H9 (cell line): Measurements from ENCODE around the gene MUL1. TPM values are rescaled to one million over a fixed set of nuclear protein-coding genes. Genes with fewer than 3 reads are reported as not detected.

Source experiments
- DNase-seq: peaks from one replicate; pipeline ENCODE4 v3.0.0-alpha.2; 2017
- H2AFZ ChIP-seq: one replicate; pipeline ENCODE4 v1.6.1; 2013; ENCODE audit warnings: mild to moderate bottlenecking, low read length, control low read depth, moderate library complexity
- H2AK5ac ChIP-seq: 2 replicates; pipeline ENCODE4 v1.6.1; 2013; ENCODE audit warnings: low read length, control low read depth, mixed read lengths; ENCODE audit not compliant: insufficient read length
- H2BK120ac ChIP-seq: one replicate; pipeline ENCODE4 v1.6.1; 2013; ENCODE audit warnings: low read depth, mild to moderate bottlenecking, low read length, control low read depth, inconsistent platforms; ENCODE audit not compliant: poor library complexity, severe bottlenecking
- H2BK12ac ChIP-seq: 2 replicates; pipeline ENCODE4 v1.6.1; 2013; ENCODE audit warnings: low read length, control low read depth, mixed read lengths, low read depth; ENCODE audit not compliant: insufficient read length
- H2BK15ac ChIP-seq: 2 replicates; pipeline ENCODE4 v1.6.1; 2013; ENCODE audit warnings: low read depth, low read length, control low read depth
- H2BK20ac ChIP-seq: one replicate; pipeline ENCODE4 v1.6.1; 2013; ENCODE audit warnings: low read depth, mild to moderate bottlenecking, low read length, control low read depth, inconsistent platforms; ENCODE audit not compliant: poor library complexity, severe bottlenecking
- H2BK5ac ChIP-seq: 2 replicates; pipeline ENCODE4 v1.6.1; 2013; ENCODE audit warnings: low read length, control low read depth, mixed read lengths; ENCODE audit not compliant: insufficient read length
- H3K14ac ChIP-seq: 2 replicates; pipeline ENCODE4 v1.6.1; 2013; ENCODE audit warnings: low read length, control low read depth; ENCODE audit not compliant: insufficient read depth
- H3K18ac ChIP-seq: 2 replicates; pipeline ENCODE4 v1.6.1; 2013; ENCODE audit warnings: low read depth, mild to moderate bottlenecking, mixed read lengths, low read length, control low read depth; ENCODE audit not compliant: insufficient read length
- H3K23ac ChIP-seq: 2 replicates; pipeline ENCODE4 v1.6.1; 2013; ENCODE audit warnings: low read length, control low read depth, mixed read lengths, low read depth; ENCODE audit not compliant: insufficient read length
- H3K23me2 ChIP-seq: 2 replicates; pipeline ENCODE4 v1.6.1; 2013; ENCODE audit warnings: low read depth, mild to moderate bottlenecking, mixed read lengths, low read length, control low read depth; ENCODE audit not compliant: insufficient read length, poor library complexity, severe bottlenecking
- H3K27ac ChIP-seq: 2 replicates; pipeline ENCODE4 v1.5.1; 2013; ENCODE audit warnings: low read length, control low read depth, mixed read lengths, low read depth; ENCODE audit not compliant: insufficient read length
- H3K27me3 ChIP-seq: 2 replicates; pipeline ENCODE4 v1.6.1; 2013; ENCODE audit warnings: low read length, control low read depth, inconsistent platforms; ENCODE audit not compliant: insufficient read depth
- H3K4ac ChIP-seq: 2 replicates; pipeline ENCODE4 v1.6.1; 2013; ENCODE audit warnings: low read depth, mild to moderate bottlenecking, control low read depth, inconsistent platforms, low read length, moderate library complexity
- H3K4me1 ChIP-seq: 2 replicates; pipeline ENCODE4 v1.6.1; 2013; ENCODE audit warnings: low read length, control low read depth, inconsistent platforms; ENCODE audit not compliant: insufficient read depth
- H3K4me2 ChIP-seq: 2 replicates; pipeline ENCODE4 v1.6.1; 2013; ENCODE audit warnings: low read length, control low read depth, mixed read lengths; ENCODE audit not compliant: insufficient read length, insufficient read depth
- H3K56ac ChIP-seq: 2 replicates; pipeline ENCODE4 v1.6.1; 2013; ENCODE audit warnings: low read depth, mild to moderate bottlenecking, mixed read lengths, low read length, control low read depth; ENCODE audit not compliant: insufficient read length
- H3K79me1 ChIP-seq: 2 replicates; pipeline ENCODE4 v1.6.1; 2013; ENCODE audit warnings: low read depth, mild to moderate bottlenecking, moderate library complexity, low read length, control low read depth, inconsistent platforms; ENCODE audit not compliant: insufficient read depth, poor library complexity, severe bottlenecking
- H3K79me2 ChIP-seq: 2 replicates; pipeline ENCODE4 v1.6.1; 2013; ENCODE audit warnings: low read length, control low read depth, inconsistent platforms; ENCODE audit not compliant: insufficient read depth
- H3K9ac ChIP-seq: 2 replicates; pipeline ENCODE4 v1.6.1; 2013; ENCODE audit warnings: low read length, control low read depth, mixed read lengths; ENCODE audit not compliant: insufficient read length; ENCODE audit errors: extremely low read depth
- H3K9me3 ChIP-seq: one replicate; pipeline ENCODE4 v1.6.1; 2013; ENCODE audit warnings: low read depth, low read length, inconsistent platforms; ENCODE audit not compliant: control insufficient read depth
- H3T11ph ChIP-seq: one replicate; pipeline ENCODE4 v1.6.1; 2013; ENCODE audit warnings: mild to moderate bottlenecking, low read length, control low read depth, inconsistent platforms
- H4K20me1 ChIP-seq: one replicate; pipeline ENCODE4 v1.6.1; 2013; ENCODE audit not compliant: control insufficient read depth, insufficient read length, insufficient read depth
- H4K5ac ChIP-seq: 2 replicates; pipeline ENCODE4 v1.6.1; 2013; ENCODE audit warnings: low read depth, mild to moderate bottlenecking, mixed read lengths, low read length, control low read depth; ENCODE audit not compliant: insufficient read length
- H4K8ac ChIP-seq: replicated peaks from 2 replicates; pipeline ENCODE4 v1.6.1; 2013; ENCODE audit warnings: low read length, control low read depth, mixed read lengths, low read depth; ENCODE audit not compliant: insufficient read length
- H4K91ac ChIP-seq: 2 replicates; pipeline ENCODE4 v1.6.1; 2013; ENCODE audit warnings: low read depth, mild to moderate bottlenecking, moderate library complexity, mixed read lengths, low read length, control low read depth; ENCODE audit not compliant: insufficient read length
- H3K27ac Mint-ChIP-seq, 3 experiments: 2 replicates in 2 of 3; 3 replicates in 1 of 3; pipeline ENCODE4 v1.8.0; 2020 to 2021; ENCODE audit warnings: mixed read lengths in 3 of 3, mild to moderate bottlenecking in 1 of 3, moderate library complexity in 1 of 3
- H3K27me3 Mint-ChIP-seq: 2 replicates; pipeline ENCODE4 v1.8.0; 2021; ENCODE audit warnings: low read depth, mild to moderate bottlenecking, moderate library complexity, mixed read lengths
- H3K36me3 Mint-ChIP-seq, 3 experiments: 2 replicates in 2 of 3; 3 replicates in 1 of 3; pipeline ENCODE4 v1.8.0; 2020 to 2021; ENCODE audit warnings: low read depth in 3 of 3, mixed read lengths in 3 of 3; ENCODE audit not compliant: insufficient read depth in 1 of 3
- H3K4me1 Mint-ChIP-seq, 2 experiments: 2 replicates each; pipeline ENCODE4 v1.8.0; 2020; ENCODE audit warnings: mixed read lengths in 2 of 2
- H3K4me3 Mint-ChIP-seq, 2 experiments: 2 replicates in 1 of 2; 3 replicates in 1 of 2; pipeline ENCODE4 v1.8.0; 2020 to 2021; ENCODE audit warnings: mild to moderate bottlenecking in 2 of 2, mixed read lengths in 2 of 2, moderate library complexity in 1 of 2
- H3K9me3 Mint-ChIP-seq, 2 experiments: 2 replicates in 1 of 2; 3 replicates in 1 of 2; pipeline ENCODE4 v1.8.0; 2020; ENCODE audit warnings: mild to moderate bottlenecking in 2 of 2, mixed read lengths in 2 of 2, moderate library complexity in 1 of 2
- WGBS: extraction: QIAGEN DNeasy Blood & Tissue Kit; methylation state at CpG from one replicate; pipeline ENCODE4 v1.1.7; 2013; ENCODE audit warnings: missing lambda C conversion rate, low lambda C conversion rate, mixed read lengths; ENCODE audit not compliant: insufficient read length; ENCODE audit errors: extremely low coverage; 5-methylcytosine and 5-hydroxymethylcytosine counted together
- total RNA-seq: library from RNA; stranded (reverse); gene quantifications from 2 replicates; pipeline ENCODE4 v1.2.1, GENCODE V29; 2021
- TF ChIP-seq, protein P1 (sequence below): fragments of 200-600 bp; sonication (generic); conservative IDR thresholded peaks from 3 replicates; pipeline ENCODE4 v1.8.0; 2021; ENCODE audit warnings: antibody characterized with exemption, mild to moderate bottlenecking

Gene MUL1
- total RNA-seq, 1 experiment from 2014 or later: 27.1 TPM

GRCh38 chr1:20494609-20495311 lies 13.2 kb downstream of the MUL1 start:
- Mint-ChIP-seq H3K27me3 (peaks cover 45% of the 10 kb centered on the region), H3K27ac (no peak overlapping the region), H3K9me3 (no peaks in the 10 kb centered on the region), H3K36me3 (peaks cover 3 to 13% (median 12%) of the 10 kb centered on the region in 3 experiments; a peak in 5 of 7 replicates), H3K4me1 (peaks cover 4 to 5% of the 10 kb centered on the region in 2 experiments), H3K4me3 (no peak overlapping the region)
- no peak overlapping the region for H3K27ac ChIP-seq
- no peak overlapping the region for H2AFZ ChIP-seq
- no peak overlapping the region for H3K4me2 ChIP-seq
- H2BK15ac ChIP-seq: no peak overlapping the region
- no peak for DNase-seq
- no peak overlapping the region for H4K8ac ChIP-seq
- H3K56ac ChIP-seq: no peak overlapping the region
- WGBS: no CpG with 5 or more reads among the region's 5 CpGs
- no peak overlapping the region for H2BK20ac ChIP-seq
- H2BK12ac ChIP-seq: no peak overlapping the region
- H3K27me3 ChIP-seq: no peaks in the 10 kb centered on the region; the same call in 1 of the 2 replicates
- H3K9ac ChIP-seq: no peak overlapping the region
- no peak overlapping the region for H3T11ph ChIP-seq
- no peak overlapping the region for H3K14ac ChIP-seq
- H4K91ac ChIP-seq: no peak overlapping the region
- no peaks in the 10 kb centered on the region for H3K23me2 ChIP-seq
- H2BK120ac ChIP-seq: no peak overlapping the region
- no peak overlapping the region for H4K5ac ChIP-seq
- H3K79me1 ChIP-seq: no peaks in the 10 kb centered on the region
- no peak overlapping the region for H3K18ac ChIP-seq
- no peak overlapping the region for H3K23ac ChIP-seq
- no peaks in the 10 kb centered on the region for H3K9me3 ChIP-seq
- H3K4ac ChIP-seq: no peak overlapping the region
- no peak overlapping the region for H2BK5ac ChIP-seq
- no peaks in the 10 kb centered on the region for H3K79me2 ChIP-seq
- TF ChIP-seq, protein P1, sequence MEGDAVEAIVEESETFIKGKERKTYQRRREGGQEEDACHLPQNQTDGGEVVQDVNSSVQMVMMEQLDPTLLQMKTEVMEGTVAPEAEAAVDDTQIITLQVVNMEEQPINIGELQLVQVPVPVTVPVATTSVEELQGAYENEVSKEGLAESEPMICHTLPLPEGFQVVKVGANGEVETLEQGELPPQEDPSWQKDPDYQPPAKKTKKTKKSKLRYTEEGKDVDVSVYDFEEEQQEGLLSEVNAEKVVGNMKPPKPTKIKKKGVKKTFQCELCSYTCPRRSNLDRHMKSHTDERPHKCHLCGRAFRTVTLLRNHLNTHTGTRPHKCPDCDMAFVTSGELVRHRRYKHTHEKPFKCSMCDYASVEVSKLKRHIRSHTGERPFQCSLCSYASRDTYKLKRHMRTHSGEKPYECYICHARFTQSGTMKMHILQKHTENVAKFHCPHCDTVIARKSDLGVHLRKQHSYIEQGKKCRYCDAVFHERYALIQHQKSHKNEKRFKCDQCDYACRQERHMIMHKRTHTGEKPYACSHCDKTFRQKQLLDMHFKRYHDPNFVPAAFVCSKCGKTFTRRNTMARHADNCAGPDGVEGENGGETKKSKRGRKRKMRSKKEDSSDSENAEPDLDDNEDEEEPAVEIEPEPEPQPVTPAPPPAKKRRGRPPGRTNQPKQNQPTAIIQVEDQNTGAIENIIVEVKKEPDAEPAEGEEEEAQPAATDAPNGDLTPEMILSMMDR: no peak
- no peak overlapping the region for H2AK5ac ChIP-seq
- H3K4me1 ChIP-seq: no peaks in the 10 kb centered on the region
- H4K20me1 ChIP-seq: no peaks in the 10 kb centered on the region
